ENCODE results near the gene FAM162A. TPM values are rescaled to one million over a fixed set of nuclear protein-coding genes. Genes with fewer than 3 reads are reported as not detected.
"Not testable (repeated sequence)": the region's sequence is repeated elsewhere in the genome, so short reads cannot be mapped to it uniquely, and the experiment has no call there.

The FAM162A gene
- total and polyA plus RNA-seq, 5 donors from 2014 or later, result 23.5 to 126 (median 105) TPM

DNA sequence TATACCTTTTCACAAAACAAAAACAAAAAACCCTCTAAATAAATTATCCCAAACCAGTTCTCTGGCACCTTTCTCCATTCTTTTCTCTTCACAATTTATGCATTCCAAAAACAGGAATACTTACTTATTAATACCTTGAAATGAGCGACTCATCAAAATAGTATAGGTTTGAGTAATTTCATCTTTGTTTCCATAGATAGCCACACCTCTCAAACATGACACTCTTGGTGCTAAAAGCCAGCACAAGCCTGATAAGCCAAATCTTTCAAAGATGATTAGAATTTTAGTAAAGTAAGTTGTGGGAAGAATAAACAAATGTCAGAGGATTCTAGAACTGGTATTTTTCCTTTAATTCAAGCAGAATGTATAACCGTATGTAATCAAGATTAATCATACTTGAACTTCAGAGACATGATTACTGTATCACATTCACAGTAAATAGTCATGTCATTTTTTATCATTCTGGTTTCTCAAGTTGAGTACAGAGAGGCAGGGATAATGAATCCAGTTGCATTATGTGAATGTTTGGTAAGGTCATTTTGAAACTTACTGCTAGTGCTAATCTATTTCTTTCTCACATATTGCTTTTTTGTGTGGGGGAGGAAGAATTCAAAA lies 44.0 kb downstream of the FAM162A start:
- Histone ChIP-seq H3K9me3 (ENCODE audit: control insufficient read depth in 2 of 2, low read length in 2 of 2) (no peaks in the 10 kb centered on the region), H3K36me3 (ENCODE audit: control insufficient read depth, insufficient read depth, low read length) (peaks cover 42% of the 10 kb centered on the region), H3K4me1 (ENCODE audit: control insufficient read depth, insufficient read depth, low read length, poor library complexity, severe bottlenecking) (no peaks in the 10 kb centered on the region), H3K4me3 (ENCODE audit: low read depth, low read length) (no peak overlapping the region), H3K27me3 (ENCODE audit: control insufficient read depth, insufficient read depth, low read length) (no peaks in the 10 kb centered on the region), H3K27ac (ENCODE audit: insufficient read depth, low read length, poor library complexity, severe bottlenecking) (no peak overlapping the region)
- DNase-seq (no peak), ATAC-seq (ENCODE audit: low read depth in 2 of 2) (no peak)
- Mint-ChIP-seq H3K27ac (peak overlapping the region; percentile 2 to 74 (median 55)), H3K27me3 (no peaks in the 10 kb centered on the region), H3K4me1 (peaks cover 4 to 26% (median 14%) of the 10 kb centered on the region in 4 donors), H3K9me3 (peaks cover 0 to 14% (median 0%) of the 10 kb centered on the region in 7 donors), H3K4me3 (no peak overlapping the region), H3K36me3 (peaks cover 68% of the 10 kb centered on the region)

DNA sequence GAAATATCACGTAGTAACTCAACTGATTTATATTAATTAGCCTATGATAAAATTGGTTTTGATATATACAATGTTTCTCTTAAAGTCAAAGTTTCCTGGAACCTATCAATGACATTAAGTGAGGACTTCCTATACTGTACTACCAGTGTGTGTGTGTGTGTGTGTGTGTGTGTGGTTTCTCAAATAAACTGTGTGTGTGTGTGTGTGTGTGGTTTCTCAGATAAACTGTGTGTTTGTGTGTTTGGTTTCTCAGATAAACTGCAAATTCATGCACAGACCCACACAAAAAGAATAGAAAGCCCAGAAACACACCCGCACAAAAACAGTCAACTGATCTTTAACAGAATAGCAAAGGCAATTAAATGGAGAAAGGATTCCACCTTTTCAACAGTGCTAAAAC lies 46.4 kb downstream of the FAM162A start:
- H3K27ac ChIP-seq (ENCODE audit: insufficient read depth, low read length, poor library complexity, severe bottlenecking), result no peak overlapping the region
- ATAC-seq (ENCODE audit: low read depth in 2 of 2) (no peak), DNase-seq (peak in 1 of 3 donors; percentile 26)
- H3K27me3 Mint-ChIP-seq, result no peaks in the 10 kb centered on the region
- H3K4me1 ChIP-seq (ENCODE audit: control insufficient read depth, insufficient read depth, low read length, poor library complexity, severe bottlenecking), result no peaks in the 10 kb centered on the region
- no peaks in the 10 kb centered on the region for H3K9me3 ChIP-seq (ENCODE audit: control insufficient read depth in 2 of 2, low read length in 2 of 2)
- no peaks in the 10 kb centered on the region for H3K27me3 ChIP-seq (ENCODE audit: control insufficient read depth, insufficient read depth, low read length)
- H3K4me1 Mint-ChIP-seq, result peaks cover 2 to 25% (median 10%) of the 10 kb centered on the region in 4 donors
- peaks cover 52% of the 10 kb centered on the region for H3K36me3 ChIP-seq (ENCODE audit: control insufficient read depth, insufficient read depth, low read length)
- H3K27ac Mint-ChIP-seq, result peak overlapping the region in 1 of 3 donors; percentile 78
- H3K4me3 ChIP-seq (ENCODE audit: low read depth, low read length), result no peak overlapping the region
- no peak overlapping the region for H3K4me3 Mint-ChIP-seq
- H3K9me3 Mint-ChIP-seq, result peaks cover 0 to 14% (median 0%) of the 10 kb centered on the region in 7 donors
- H3K36me3 Mint-ChIP-seq, result peaks cover 73% of the 10 kb centered on the region

DNA sequence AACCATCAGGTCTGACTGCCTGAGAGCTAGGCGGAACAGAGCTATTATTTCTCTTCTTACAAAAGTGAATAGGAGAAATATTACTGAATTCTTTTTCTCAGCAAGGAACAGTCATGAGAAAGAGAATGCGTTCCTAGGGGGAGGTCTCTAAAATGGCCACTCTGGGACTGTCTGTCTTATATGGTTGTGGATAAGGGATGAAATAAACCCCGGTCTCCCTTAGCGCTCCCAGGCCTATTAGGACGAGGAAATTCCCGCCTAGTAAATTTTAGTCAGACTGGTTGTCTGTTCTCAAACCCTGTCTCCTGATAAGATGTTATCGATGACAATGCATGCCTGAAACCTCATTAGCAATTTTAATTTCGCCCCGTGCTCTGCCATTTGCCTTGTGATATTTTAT lies 52.0 kb downstream of the FAM162A start:
- Histone ChIP-seq H3K27me3 (ENCODE audit: control insufficient read depth, insufficient read depth, low read length) (no peaks in the 10 kb centered on the region), H3K4me1 (ENCODE audit: control insufficient read depth, insufficient read depth, low read length, poor library complexity, severe bottlenecking) (no peaks in the 10 kb centered on the region), H3K4me3 (ENCODE audit: low read depth, low read length) (no peak overlapping the region), H3K36me3 (ENCODE audit: control insufficient read depth, insufficient read depth, low read length) (peaks cover 72% of the 10 kb centered on the region), H3K27ac (ENCODE audit: insufficient read depth, low read length, poor library complexity, severe bottlenecking) (no peak overlapping the region), H3K9me3 (ENCODE audit: control insufficient read depth in 2 of 2, low read length in 2 of 2) (peaks cover 5% of the 10 kb centered on the region in 2 experiments)
- ATAC-seq (ENCODE audit: low read depth in 2 of 2) (no peak), DNase-seq (no peak)
- Mint-ChIP-seq H3K4me1 (peaks cover 0 to 11% (median 0%) of the 10 kb centered on the region in 4 donors), H3K36me3 (peaks cover 80% of the 10 kb centered on the region), H3K9me3 (peaks cover 0 to 10% (median 4%) of the 10 kb centered on the region in 7 donors), H3K4me3 (no peak overlapping the region), H3K27ac (no peak overlapping the region), H3K27me3 (no peaks in the 10 kb centered on the region)

DNA sequence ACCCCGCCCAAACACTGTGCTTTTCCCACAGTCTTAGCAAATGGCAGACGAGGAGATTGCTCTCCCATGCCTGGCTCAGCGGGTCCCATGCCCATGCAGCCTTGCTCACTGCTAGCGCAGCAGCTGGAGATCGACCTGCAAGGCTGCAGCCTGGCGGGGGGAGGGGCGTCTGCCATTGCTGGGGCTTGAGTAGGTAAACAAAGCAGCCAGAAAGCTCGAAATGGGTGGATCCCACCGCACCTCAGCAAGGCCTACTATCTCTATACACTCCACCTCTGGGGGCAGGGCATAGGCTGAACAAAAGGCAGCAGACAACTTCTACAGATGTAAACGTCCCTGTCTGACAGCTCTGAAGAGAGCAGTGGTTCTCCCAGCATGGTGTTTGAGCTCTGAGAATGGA lies 59.1 kb downstream of the FAM162A start:
- ATAC-seq (ENCODE audit: low read depth in 2 of 2) (no peak), DNase-seq (no peak)
- H3K36me3 ChIP-seq (ENCODE audit: control insufficient read depth, insufficient read depth, low read length), result peaks cover 67% of the 10 kb centered on the region
- H3K27me3 Mint-ChIP-seq, result no peaks in the 10 kb centered on the region
- H3K36me3 Mint-ChIP-seq, result peaks cover 90% of the 10 kb centered on the region
- peaks cover 4 to 14% (median 11%) of the 10 kb centered on the region in 4 donors for H3K4me1 Mint-ChIP-seq
- H3K9me3 Mint-ChIP-seq, result peaks cover 0 to 9% (median 2%) of the 10 kb centered on the region in 7 donors
- peak overlapping the region in 1 of 4 donors; percentile 10 for H3K4me3 Mint-ChIP-seq
- no peaks in the 10 kb centered on the region for H3K4me1 ChIP-seq (ENCODE audit: control insufficient read depth, insufficient read depth, low read length, poor library complexity, severe bottlenecking)
- no peaks in the 10 kb centered on the region for H3K27me3 ChIP-seq (ENCODE audit: control insufficient read depth, insufficient read depth, low read length)
- H3K4me3 ChIP-seq (ENCODE audit: low read depth, low read length), result no peak overlapping the region
- no peak overlapping the region for H3K27ac ChIP-seq (ENCODE audit: insufficient read depth, low read length, poor library complexity, severe bottlenecking)
- H3K9me3 ChIP-seq (ENCODE audit: control insufficient read depth in 2 of 2, low read length in 2 of 2), result no peaks in the 10 kb centered on the region
- no peak overlapping the region for H3K27ac Mint-ChIP-seq

DNA sequence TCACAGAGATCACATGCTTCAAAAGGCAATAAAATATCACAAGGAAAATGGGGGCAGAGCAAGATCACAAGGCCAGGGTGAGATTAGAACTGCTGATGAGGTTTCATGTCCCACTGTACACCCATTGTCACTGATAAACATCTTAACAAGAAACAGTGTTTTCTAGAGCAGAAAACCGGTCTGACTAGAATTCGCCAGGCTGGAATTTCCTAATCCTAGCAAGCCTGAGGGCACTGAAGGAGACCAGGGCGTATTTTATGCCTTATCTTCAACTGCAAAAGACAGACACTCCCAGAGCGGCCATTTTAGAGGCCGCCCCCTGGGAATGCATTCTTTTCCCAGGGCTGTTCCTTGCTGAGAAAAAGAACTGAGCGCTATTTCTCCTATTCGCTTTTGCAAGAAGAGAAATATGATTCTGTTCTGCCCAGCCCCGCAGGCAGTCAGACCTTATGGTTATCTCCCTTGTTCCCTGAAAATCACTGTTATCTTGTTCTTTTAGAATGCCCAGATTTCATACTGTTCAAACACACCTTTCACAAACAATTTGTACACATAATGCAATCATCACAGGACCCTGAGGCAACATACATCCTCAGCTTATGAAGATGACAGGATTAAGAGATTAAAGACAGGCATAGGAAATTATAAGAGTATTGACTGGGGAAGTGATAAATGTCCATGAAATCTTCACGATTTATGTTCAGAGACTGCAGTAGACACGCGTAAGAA lies 59.9 kb downstream of the FAM162A start:
- not testable (repeated sequence) for H3K9me3 ChIP-seq (ENCODE audit: control insufficient read depth in 2 of 2, low read length in 2 of 2); H3K27me3 Mint-ChIP-seq; H3K27ac ChIP-seq (ENCODE audit: insufficient read depth, low read length, poor library complexity, severe bottlenecking); H3K4me3 Mint-ChIP-seq; H3K4me1 ChIP-seq (ENCODE audit: control insufficient read depth, insufficient read depth, low read length, poor library complexity, severe bottlenecking); H3K27ac Mint-ChIP-seq; ATAC-seq (ENCODE audit: low read depth in 2 of 2); DNase-seq; H3K27me3 ChIP-seq (ENCODE audit: control insufficient read depth, insufficient read depth, low read length); H3K4me3 ChIP-seq (ENCODE audit: low read depth, low read length)
- Mint-ChIP-seq H3K36me3 (peaks cover 90% of the 10 kb centered on the region), H3K4me1 (peaks cover 4 to 14% (median 12%) of the 10 kb centered on the region in 4 donors), H3K9me3 (peaks cover 2 to 13% (median 4%) of the 10 kb centered on the region in 7 donors)
- H3K36me3 ChIP-seq (ENCODE audit: control insufficient read depth, insufficient read depth, low read length), result peaks cover 68% of the 10 kb centered on the region

DNA sequence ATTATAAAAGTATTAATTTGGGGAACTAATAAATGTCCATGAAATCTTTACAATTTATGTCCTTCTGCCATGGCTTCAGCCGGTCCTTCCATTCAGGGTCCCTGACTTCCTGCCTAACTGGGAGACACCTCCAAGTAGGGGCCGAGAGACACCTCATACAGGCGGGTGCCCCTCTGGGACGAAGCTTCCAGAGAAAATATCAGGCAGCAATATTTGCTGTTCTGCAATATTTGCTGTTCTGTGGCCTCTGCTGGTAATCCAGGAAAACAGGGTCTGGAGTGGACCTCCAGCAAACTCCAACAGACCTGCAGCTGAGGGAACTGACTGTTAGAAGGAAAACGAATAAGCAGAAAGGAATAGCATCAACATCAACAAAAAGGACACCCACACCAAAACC lies 60.5 kb downstream of the FAM162A start:
- H3K4me3 ChIP-seq (ENCODE audit: low read depth, low read length); H3K27ac Mint-ChIP-seq; H3K4me1 ChIP-seq (ENCODE audit: control insufficient read depth, insufficient read depth, low read length, poor library complexity, severe bottlenecking); H3K27me3 ChIP-seq (ENCODE audit: control insufficient read depth, insufficient read depth, low read length); H3K27ac ChIP-seq (ENCODE audit: insufficient read depth, low read length, poor library complexity, severe bottlenecking); DNase-seq; H3K27me3 Mint-ChIP-seq; ATAC-seq (ENCODE audit: low read depth in 2 of 2); H3K4me3 Mint-ChIP-seq; H3K9me3 ChIP-seq (ENCODE audit: control insufficient read depth in 2 of 2, low read length in 2 of 2): not testable (repeated sequence)
- Mint-ChIP-seq H3K36me3 (peaks cover 90% of the 10 kb centered on the region), H3K9me3 (peaks cover 2 to 13% (median 4%) of the 10 kb centered on the region in 7 donors), H3K4me1 (peaks cover 4 to 14% (median 12%) of the 10 kb centered on the region in 4 donors)
- peaks cover 68% of the 10 kb centered on the region for H3K36me3 ChIP-seq (ENCODE audit: control insufficient read depth, insufficient read depth, low read length)

DNA sequence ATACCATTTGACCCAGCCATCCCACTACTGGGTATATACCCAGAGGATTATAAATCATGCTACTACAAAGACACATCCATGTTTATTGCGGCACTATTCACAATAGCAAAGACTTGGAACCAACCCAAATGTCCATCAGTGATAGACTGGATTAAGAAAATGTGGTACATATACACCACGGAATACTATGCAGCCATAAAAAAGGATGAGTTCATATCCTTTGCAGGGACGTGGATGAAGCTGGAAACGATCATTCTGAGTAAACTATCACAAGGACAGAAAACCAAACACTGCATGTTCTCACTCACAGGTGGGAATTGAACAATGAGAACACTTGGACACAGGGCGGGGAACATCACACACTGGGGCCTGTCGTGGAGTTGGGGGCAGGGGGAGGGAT lies 64.2 kb downstream of the FAM162A start:
- H3K9me3 ChIP-seq (ENCODE audit: control insufficient read depth in 2 of 2, low read length in 2 of 2); H3K27me3 ChIP-seq (ENCODE audit: control insufficient read depth, insufficient read depth, low read length); H3K4me3 ChIP-seq (ENCODE audit: low read depth, low read length); DNase-seq; H3K27me3 Mint-ChIP-seq; ATAC-seq (ENCODE audit: low read depth in 2 of 2); H3K4me1 ChIP-seq (ENCODE audit: control insufficient read depth, insufficient read depth, low read length, poor library complexity, severe bottlenecking); H3K27ac ChIP-seq (ENCODE audit: insufficient read depth, low read length, poor library complexity, severe bottlenecking); H3K27ac Mint-ChIP-seq; H3K4me3 Mint-ChIP-seq: not testable (repeated sequence)
- H3K9me3 Mint-ChIP-seq, result peaks cover 2 to 13% (median 4%) of the 10 kb centered on the region in 7 donors
- H3K36me3 ChIP-seq (ENCODE audit: control insufficient read depth, insufficient read depth, low read length), result peaks cover 59% of the 10 kb centered on the region
- peaks cover 80% of the 10 kb centered on the region for H3K36me3 Mint-ChIP-seq
- H3K4me1 Mint-ChIP-seq, result peaks cover 0 to 14% (median 12%) of the 10 kb centered on the region in 4 donors

Measured in CD4-positive, CD25-positive, alpha-beta regulatory T cell (primary cell).